GM18861 (cell line): ENCODE data around the gene NFATC1.
A peak's percentile ranks its signal among the peaks of the same experiment; 100 is the strongest.

Experiments used
- ATAC-seq: cut with Tn5 transposase; IDR thresholded peaks from one replicate; pipeline ENCODE4 v1.9.1; 2021; ENCODE audit not compliant: unreplicated experiment

NFATC1 gene

DNA sequence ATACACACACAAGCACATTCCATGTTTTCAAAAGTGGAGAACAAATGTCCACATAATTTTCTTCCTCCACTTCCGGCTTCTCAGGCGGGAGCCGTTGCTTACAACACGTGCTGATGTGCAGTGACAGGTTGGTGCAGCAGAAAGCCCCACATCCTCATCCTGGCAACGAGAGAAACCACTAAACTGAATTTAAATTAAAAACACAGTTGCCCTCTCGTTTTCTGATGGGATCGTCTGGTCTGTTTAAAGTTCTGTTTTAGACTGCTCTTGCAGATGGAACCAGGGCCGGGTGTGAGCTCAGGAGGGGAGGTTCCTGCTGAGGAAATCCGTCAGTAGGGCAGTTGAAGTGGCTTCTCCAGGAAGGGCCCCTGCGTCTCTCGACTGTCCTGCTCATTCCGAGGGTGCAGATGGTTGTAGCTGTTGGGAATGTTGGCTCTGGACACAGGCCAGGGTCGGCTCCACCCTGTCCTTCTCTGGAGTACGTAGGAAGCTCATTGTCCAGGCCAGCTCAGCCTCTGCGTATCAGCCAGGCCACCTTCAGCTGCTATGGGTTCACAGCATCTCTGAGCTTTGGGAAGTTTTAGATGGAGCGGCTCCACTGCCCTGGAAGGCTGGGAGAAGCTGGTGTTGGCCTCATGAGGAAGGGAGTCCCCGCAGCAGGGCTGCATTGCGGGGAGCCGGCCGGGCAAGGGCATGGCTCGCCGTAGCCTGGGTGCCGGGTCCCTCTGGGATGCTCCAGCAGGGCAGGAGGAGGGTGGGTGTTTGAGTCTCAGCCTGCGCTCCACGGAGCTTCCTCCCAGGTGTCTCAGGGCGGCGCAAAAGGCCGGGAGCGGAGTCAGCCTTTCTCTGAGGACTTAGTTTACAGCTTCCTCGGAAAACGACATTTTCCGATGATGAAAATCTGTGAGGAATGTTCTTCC, 58.3 kb downstream of the NFATC1 start:
- no peak for ATAC-seq

DNA sequence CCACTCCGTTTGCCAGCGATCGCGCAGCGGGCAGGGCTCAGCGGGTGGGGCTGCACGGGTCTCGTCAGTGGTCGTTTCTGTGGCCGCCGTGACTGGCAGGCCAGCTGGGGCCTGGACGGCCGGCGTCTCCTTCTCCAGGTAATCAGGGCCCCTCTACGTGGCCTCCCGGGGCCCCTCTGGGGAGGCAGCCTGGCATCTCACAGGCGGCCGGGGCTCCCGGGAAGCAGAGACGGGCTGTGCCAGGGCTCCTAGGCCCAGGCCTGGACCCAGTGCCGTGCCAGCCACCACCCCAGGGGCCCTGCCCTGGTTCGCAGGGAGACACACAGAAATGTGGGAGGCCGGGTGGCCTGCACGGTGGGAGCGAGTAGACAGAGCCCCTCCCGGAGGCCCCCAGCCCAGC, 59.5 kb downstream of the NFATC1 start:
- ATAC-seq, result no peak

DNA sequence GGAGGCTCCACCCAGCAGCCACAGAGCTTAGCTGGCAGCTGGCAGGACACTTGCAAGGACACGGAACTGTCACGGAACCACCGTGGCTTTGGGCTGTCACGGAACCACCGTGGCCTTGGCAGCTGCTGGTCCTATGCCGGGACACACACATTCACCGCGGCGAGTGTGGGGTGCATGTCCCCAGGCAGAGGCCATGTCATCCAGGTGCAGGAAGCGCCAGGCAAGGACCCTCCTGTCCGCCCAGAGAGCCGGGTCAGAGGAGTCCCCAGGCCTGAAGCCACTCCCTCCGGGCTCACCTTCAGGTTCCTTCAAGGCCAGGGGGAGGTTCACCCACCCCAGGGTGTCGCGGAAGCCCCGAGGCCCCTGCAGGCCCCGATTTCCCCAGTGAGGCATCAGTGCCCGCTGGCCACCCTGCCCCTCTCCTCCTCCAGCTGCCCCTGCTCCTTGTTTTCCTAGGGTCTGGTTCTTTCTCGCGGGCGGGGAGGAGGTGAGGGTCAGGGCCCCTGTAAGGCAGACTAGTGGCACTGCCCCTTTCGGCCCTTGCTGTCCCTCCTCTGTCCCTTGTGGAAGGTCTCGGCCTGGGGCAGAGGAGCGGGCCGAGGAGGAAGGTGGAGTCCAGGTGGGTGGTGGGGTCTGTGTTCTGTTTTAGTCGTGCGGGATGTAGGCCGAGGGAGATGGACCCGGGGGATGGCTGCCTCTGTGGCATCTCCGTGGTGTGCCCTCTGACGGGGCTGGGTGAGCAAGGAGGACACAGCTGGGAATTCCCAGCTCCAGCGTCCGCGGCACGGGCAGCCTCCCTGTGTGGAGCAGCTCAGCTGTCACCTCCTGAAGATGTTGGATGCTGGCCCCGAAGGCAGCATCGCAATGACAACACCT, 60.6 kb downstream of the NFATC1 start:
- no peak for ATAC-seq

DNA sequence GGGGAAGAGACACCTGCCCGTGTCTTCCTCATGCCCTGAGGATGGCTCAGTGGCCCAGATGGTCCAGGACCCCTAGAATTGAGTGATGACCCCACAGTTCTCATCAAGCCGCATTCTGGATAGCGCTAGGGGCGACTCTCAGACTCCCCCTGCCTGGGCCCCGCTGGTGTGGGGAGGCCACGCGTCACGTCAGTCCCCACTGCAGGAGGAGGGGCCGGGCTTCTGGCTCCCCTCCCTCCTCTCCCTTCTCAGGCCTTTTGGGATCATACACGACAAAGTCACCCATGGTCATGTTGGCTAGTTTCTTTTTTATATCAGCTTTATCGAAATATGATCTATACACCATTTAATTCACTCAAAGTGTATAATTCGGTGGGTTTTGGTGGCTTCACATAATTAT, 61.5 kb downstream of the NFATC1 start:
- no peak for ATAC-seq

DNA sequence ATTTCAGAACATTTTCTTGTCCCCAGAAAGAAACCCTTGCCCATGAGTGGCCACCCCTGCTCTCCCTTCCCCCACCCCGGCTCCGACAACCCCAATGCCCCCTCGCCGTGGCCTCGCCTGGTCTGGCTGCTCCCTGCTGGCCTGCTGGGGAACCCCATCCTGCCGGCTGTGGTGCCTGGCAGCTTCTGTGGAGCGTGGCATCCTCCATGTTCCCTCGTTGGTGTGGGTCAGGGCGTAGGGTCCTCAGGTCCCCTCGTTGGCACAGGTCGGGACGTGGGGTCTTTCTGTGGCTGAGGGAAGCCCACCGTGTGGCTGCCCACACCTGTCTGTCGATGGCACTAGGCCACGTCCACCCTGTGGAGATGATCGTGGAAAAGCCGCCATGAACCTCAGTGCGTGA, 61.9 kb downstream of the NFATC1 start:
- no peak for ATAC-seq

DNA sequence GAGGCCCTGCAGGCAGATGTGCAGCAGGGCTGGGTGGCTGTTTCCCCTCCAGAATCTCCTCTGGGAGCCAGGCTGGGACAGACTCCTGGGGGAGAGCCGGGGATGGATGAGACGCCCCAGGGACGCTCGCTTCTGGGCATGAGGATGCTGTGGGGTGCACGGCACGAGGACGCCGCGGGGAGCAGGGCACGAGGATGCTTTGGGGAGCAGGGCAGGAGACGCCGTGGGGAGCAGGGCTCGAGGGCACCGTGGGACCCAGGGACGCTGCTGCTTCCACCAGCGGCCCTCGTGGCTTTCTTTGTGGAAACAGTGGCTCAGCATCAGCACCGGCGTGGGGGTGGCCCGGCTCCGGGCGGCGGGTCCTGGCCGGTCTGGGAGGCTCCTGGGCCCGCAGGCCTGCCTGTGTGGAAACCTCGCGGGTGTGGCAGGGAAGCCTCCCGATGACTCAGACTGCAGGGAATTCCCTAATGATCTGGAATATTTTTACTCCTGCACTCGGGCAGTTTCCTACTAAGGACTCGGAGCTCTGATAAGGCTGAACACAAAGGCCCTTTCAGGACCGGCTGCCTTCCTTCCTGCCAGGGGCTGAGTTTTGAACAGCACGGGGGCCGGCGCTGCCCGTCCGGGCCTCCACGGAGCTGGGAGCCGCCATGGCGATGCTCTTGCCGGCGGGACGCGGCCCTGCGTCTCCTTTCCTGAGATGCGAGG, 62.6 kb downstream of the NFATC1 start:
- ATAC-seq, result no peak

DNA sequence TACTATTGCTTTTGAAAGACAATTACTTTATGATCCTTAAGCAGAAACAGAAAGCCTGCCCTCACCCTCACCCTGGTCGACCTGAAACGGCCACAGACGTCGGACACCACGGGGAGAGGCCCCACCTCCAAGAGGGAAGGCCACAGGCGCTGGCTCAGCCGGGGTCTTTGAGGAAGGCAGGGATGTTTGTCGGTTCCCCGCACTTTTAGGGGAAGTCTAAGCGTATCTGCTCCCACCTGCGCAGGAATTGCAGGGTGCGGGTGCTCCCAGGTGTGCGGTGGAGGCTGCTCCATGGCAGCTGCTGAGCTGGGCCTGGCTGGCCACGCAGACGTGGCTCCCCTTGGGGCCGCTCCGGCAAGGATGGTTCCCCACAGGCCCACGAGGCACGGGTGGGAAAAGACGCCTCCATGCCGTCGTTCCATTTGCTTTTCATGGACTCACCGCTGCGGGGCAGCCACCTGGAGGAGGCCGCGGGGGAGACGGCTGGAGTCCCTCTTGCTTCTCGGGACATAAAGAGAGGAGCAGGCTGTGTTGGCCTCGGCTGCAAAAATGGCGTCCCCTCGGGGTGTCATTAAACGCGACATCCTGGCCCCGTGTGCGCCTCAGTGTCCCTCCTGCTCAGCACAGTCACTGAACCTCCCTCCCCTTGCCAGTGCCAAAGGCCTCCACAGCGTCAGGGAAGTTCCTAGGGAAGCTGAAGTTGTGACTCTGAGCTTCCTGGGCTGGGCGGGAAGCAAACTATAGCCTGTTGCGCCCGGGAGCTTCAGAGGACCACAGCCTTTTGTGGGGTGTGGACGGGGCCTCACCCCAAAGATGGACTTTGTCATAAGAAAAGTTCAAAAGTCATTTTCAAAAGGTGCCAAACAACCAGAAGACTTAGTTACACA, 63.4 kb downstream of the NFATC1 start:
- ATAC-seq, result no peak

DNA sequence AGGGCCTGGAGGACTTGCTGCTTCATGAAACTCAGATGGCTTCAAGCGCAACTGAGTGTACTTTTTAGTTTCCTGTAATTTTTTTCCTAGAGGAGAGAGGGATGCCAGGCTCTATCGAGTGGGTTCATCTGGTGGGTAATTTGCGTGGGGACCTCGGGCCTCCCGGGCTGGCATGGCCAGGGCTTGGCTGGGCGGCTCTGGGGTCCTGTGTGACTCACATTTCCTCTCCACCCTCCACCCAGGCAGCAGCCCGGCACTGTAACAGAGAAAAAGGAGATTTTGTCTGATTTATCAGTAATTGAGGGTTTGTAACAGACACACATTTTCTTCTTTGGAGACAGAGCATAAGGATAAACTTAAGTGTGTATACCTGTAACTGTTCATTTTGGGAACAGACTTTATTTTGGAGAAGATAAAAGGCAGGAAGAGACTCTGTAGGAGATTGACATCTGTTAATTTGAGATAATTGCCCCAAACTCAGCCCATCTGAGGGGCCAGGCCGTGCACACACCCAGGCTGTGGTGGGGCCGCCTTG, 64.3 kb downstream of the NFATC1 start:
- peak; percentile 17 for ATAC-seq

DNA sequence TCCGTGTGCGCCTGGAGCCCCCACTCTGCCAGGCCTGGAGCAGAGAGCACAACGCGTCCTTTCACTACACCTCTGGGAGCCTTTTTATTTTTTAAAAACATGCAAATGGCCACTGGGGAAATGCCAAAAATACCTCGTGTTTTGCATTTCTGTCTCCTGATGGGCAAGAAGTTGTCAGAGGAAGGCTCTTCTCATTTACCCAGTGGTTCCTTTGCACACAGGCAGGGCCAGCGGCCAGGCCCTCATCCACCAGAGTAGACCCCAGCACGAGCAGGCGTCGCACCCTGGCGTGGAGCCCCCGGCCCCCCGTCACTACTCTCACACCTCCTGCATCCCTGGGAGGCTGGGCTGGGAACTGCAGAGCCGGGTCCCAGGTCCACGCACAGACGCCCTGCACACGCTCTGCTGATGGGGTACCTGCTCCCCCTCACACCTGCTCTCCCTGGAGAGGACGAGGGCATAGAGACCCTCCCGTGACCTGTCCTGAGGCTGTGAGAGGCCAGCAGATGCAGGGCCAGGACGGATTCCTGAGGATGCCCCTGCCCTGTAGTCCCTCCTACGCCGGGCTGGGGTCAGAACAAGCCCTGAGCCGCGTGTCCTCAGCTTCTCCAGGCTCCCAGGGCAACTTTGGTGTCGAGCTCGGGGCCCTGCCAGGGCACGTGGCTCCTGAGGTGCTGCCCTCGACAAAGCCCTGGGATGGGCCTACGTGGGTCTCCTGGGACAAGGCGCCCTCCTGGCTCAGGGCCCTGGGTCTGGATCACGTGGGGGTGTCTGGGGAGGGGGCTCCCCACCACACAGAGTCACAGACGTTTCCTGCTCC, 65.0 kb downstream of the NFATC1 start:
- ATAC-seq, result peak; percentile 80

DNA sequence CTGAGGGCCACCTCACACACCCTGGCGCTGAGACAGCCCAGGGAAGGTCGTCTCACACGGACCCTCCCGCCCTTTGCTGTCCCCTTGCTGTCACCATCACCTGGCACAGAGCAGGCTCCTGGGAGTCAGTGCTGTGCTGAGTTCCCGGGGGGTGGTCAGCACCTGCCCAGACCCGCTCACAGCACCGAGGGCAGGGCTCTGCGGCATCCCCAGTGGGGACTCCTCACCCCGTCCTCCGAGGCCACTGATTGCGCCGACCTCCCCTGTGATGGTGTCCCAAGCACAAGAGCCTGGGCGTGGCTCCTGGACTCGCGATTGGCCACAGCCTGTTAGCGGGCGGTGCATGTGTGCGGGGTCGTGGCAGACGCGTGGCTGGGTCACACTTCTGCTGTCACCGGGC, 65.9 kb downstream of the NFATC1 start:
- no peak for ATAC-seq

DNA sequence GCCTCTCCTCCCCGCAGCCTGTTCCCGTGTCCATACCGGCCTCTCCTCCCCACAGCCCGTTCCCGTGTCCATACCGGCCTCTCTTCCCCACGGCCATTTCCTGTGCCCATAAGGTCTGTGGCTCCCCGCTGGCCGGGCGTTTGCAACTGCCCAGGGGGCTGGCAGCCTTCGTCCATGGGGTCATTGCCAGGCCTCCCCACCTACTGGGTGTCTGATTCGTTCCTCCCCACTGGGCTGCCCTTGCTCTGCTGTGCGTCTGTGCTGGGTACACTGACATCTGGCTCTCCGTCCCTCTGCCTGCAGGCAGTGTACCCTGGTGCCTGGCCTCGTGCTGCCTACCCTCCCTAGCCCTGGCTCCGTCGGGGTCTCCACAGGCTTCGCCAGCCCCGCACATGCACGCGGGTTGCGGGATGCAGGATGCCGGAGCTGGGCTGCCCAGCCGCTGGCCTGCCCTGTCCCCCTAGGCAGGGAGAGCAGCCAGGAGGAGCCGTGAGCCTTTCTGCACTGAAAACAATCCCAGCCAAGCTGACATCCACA, 67.8 kb downstream of the NFATC1 start:
- ATAC-seq, result no peak

DNA sequence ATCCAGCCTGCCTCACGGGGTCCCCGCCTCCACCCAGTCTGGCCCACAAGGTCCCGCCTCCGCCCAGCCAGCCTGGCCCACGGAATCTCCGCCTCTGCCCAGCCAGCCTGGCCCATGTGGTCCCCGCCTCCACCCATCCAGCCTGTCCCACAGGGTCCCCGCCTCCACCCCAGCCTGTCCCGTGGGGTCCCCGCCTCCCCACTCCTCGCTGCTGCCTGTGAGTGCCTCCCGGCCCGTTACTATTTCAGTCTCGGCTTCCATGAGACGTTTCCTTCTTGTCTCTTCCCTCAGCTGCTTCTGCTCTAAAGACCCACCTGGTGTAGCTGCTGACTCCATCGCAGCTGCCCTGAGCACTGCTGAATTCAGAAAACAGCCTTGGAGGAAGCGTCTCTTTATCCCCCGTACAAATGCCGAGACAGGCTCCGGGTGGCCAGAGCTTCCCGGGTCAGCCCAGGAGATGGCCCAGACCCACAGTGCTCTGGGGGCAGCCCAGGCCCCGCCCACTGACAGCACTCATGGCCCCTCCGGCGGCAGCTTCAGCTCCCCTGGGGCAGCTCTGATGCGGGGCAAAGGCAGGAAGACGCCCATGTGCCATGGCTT, 69.8 kb downstream of the NFATC1 start:
- ATAC-seq, result peak; percentile 66

DNA sequence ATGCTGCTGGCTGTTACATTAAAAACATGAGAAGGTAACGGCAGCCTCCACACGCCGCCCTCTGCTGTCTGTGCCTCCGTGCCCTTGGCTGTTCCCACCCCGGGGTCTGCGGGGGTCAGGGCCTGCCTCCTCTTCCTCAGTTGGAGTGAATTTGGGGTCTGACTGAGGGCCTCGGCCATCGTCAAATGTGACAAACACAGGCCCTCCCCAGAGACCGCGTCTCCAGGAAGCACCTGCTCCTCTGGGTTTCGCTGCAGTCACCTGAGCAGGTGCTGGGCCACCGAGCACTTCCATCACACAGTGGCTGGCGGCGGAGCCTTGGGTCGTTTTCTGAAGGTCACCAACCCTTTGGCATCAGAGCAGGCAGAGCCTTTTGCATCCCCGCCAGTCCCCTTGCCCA, 70.9 kb downstream of the NFATC1 start:
- peak; percentile 48 for ATAC-seq

DNA sequence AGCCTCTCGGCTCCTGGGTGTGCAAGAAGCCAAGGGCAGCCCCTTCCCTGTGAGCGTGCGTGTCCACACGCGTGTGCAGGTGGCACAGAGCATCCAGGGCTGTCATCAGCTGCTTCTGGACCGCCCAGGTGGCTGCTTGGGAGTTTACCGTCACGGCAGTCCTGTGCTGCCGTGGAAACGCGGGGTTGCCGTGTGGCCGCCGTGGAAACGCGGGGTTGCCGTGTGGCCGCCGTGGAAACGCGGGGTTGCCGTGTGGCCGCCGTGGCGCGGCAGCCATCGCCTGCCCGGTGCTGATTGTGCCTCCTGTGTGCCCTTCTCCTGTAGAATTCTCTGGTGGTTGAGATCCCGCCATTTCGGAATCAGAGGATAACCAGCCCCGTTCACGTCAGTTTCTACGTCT, 71.4 kb downstream of the NFATC1 start:
- ATAC-seq, result no peak

DNA sequence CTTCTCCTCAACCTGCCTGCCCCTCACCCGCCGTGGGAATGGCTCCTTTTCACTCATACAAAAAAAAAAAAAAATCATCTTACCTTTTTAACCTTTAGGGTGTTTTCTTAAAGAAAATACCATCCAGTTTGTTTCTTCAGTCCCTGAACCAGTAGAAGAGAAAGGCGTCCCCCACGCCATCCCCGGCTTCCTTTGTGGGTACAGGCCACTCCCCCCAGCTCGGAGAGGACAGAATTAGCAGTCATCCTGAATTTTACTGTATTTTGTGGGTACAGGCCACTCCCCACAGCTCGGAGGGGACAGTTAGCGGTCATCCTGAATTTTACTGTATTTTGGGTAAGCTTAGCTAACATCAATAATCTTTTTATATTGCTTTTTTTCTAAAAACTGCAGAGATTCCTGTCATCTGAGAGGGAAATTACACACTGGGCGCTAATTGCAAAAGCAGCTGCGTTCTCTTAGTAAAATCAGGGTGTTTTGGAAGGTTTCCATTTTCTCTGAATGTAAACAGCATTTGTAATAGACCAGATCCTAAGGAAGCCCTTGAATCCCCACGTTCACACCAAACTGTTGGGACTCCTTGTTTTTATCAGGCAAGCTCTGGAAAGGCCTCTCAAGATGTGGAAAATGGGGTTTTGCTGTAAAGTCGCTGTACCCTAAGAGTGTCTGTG, 72.5 kb downstream of the NFATC1 start:
- no peak for ATAC-seq

DNA sequence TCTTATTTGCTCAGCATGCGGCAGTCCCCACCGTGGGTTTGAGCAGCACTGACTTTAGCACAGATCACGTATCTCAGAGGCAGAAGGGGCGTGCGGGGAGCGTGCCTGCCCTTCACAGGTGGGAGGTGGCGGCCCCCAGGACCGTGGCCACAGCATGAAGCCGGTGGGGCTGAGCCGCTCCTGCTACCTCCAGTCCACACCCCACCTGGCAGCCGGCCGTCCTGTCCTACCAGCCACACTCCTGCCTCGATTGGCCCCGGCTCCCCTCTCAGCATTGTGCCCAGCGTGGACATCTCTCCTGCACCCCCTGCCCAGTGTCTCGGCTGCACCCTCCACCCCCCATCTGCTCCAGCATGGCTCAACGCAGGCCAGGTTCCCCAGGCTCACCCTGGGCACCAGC, 73.6 kb downstream of the NFATC1 start:
- ATAC-seq, result no peak

DNA sequence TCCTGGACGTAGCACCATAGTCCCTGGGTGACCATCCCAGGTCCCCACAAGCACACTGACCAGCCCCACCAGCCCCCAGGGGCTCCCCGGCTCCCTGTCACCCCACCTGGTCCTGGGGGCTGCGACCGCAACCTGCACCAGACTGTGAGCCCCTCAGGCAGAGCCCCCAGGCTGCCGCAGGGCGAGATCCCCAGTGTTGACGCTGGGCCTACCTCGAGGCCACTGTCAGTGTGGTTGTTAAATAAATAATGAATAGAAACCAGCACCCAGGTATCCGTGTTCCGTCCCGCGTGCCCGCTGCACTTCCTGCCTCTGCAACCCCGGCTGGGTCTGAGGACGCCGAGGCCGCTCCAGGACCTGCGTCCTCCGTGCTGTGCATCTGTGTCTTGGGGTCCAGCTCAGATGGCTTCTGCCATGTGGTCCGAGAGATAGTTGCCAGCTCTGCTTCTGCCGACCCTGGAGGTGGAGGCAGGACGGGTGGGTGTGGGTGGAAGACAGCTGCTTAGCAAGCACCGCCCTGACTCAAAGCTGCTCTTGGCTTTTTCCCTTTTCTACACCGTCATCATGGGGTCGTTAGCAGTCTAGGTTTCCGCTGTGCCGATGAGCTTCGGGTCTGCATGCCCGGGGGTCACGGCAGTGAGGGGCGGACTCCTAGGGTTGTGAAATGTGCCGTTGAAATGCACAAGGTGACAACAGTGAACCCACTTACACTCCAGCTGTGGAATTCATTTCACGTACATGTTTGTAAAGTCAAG, 74.2 kb downstream of the NFATC1 start:
- ATAC-seq, result no peak
